ENCODE results near the gene MED27.

DNA sequence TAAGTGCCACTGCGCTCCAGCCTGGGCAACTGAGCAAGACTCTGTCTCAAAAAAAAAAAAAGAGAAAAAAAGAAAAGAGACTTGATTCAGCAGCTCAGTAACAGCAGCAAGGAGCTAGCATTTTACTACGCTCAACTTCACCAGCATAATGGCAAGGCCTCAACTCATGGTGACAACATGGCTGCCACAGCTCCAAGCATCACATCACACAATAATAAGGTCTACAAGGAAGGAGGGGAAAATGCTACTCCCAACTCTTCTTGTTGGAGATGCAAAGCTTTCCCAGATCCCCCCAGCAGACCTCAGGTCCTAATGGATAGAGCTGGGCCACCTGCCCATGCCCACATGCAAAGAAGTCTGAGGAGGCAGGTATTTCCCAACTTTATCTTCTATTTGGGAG, 253.6 kb downstream of the MED27 start:
- TF ChIP-seq, protein P1, sequence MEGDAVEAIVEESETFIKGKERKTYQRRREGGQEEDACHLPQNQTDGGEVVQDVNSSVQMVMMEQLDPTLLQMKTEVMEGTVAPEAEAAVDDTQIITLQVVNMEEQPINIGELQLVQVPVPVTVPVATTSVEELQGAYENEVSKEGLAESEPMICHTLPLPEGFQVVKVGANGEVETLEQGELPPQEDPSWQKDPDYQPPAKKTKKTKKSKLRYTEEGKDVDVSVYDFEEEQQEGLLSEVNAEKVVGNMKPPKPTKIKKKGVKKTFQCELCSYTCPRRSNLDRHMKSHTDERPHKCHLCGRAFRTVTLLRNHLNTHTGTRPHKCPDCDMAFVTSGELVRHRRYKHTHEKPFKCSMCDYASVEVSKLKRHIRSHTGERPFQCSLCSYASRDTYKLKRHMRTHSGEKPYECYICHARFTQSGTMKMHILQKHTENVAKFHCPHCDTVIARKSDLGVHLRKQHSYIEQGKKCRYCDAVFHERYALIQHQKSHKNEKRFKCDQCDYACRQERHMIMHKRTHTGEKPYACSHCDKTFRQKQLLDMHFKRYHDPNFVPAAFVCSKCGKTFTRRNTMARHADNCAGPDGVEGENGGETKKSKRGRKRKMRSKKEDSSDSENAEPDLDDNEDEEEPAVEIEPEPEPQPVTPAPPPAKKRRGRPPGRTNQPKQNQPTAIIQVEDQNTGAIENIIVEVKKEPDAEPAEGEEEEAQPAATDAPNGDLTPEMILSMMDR (IDR thresholded peaks at IDR 0.05) = no peak
- TF ChIP-seq POLR2A (IDR thresholded peaks at IDR 0.05; ENCODE audit: low read depth) (no peak), POLR2AphosphoS5 (IDR thresholded peaks at IDR 0.05) (no peak), EP300 (IDR thresholded peaks at IDR 0.05) (no peak)
